ENCODE results near the gene HCFC1.

Gene HCFC1

DNA sequence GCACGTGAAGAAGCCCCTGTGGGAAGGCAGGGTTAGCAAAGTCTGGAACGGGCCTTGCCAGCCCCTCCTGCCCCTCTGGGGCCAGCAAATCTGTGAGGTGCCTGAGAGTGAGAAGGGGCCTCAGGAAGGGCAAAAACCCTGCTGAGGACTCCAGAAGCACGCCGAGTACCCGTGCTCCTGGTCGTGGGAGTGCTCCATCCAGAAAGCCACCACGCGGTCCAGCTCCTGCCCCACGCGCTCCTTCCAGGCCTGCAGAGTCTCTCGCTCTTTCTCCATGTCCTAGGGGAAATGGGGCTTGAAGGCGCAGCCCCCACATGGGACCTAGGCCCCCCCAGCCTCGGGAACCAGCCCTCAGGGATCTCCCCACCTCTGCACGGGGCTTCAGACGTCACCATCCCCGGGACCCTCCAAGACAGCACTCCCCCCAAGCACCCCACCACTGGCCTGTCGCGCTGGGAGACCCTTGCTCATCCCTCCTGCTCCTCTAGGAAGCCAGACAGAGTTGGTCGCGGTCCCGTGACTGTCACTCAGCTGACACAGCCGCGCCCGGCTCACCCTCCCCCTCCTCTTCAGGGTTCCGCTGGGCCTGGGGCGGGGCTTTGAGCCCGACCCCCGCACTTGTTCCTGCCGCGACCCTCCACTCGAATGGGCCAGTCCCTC, 27.3 kb downstream of the HCFC1 start, which contains the start of gene RENBP:
RENBP (minus strand) TSS at position 504 of the 660 bp plus-strand sequence; CDS start at position 471, 33 bp downstream.
- no peak for DNase-seq (ENCODE audit: low read depth)
- H3K4me3 ChIP-seq (ENCODE audit: low read length), result no peak within 1 kb of the TSS

DNA sequence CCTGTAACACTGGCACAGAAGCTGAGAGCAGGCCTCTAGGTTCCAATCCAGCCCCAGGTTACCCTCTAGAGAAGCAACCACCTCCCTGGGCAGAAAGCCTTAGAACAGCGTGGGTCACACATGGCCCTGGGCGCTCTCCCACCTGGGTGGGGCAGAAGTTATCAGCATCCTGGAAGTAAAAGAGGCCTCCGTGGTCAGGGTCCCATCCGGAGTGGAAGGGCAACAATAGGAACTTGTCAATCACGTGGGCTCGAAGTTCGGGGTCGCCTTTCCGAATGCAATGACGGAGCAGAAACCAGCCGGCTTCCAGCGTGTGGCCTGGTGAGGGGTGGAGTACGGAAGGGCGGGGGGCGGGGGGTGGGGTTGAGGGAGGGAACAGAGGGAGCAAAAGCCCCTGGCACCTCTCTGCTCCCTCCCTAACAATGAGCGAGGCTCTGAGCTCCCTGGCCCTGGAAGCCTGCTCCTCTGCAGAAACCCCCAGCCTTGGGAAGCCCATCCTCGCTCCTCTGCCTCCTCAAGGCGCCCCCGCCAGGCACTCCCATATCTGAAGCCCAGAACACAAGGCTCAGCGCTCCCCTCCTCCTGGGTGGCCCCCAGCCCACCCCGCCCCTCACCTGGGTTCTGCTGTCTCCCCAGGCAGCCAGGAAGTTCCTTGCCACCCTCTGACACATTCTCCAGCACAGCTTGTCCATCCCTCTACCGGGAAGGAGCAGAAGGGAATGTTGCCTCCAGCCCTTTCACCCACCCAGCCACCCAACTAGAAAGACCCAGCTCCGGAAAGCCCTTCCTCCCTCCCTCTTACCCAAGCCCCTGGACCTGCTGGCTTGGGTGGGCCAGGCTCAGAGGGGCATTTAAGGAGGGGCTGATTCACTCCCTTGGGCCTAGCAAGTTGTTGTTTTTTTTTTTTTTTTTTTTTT, 30.0 kb downstream of the HCFC1 start:
- no peak for DNase-seq (ENCODE audit: low read depth)
- TF ChIP-seq, protein P1, sequence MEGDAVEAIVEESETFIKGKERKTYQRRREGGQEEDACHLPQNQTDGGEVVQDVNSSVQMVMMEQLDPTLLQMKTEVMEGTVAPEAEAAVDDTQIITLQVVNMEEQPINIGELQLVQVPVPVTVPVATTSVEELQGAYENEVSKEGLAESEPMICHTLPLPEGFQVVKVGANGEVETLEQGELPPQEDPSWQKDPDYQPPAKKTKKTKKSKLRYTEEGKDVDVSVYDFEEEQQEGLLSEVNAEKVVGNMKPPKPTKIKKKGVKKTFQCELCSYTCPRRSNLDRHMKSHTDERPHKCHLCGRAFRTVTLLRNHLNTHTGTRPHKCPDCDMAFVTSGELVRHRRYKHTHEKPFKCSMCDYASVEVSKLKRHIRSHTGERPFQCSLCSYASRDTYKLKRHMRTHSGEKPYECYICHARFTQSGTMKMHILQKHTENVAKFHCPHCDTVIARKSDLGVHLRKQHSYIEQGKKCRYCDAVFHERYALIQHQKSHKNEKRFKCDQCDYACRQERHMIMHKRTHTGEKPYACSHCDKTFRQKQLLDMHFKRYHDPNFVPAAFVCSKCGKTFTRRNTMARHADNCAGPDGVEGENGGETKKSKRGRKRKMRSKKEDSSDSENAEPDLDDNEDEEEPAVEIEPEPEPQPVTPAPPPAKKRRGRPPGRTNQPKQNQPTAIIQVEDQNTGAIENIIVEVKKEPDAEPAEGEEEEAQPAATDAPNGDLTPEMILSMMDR (conservative IDR thresholded peaks at IDR 0.05; ENCODE audit: low read length), result no peak
- no peak overlapping the region for H3K4me3 ChIP-seq (ENCODE audit: low read length)

More for the DNA sequence above, 27.3 kb downstream of the HCFC1 start, which contains the start of gene RENBP:
- TF ChIP-seq, protein P1 (conservative IDR thresholded peaks at IDR 0.05; ENCODE audit: low read length), result no peak

DNA sequence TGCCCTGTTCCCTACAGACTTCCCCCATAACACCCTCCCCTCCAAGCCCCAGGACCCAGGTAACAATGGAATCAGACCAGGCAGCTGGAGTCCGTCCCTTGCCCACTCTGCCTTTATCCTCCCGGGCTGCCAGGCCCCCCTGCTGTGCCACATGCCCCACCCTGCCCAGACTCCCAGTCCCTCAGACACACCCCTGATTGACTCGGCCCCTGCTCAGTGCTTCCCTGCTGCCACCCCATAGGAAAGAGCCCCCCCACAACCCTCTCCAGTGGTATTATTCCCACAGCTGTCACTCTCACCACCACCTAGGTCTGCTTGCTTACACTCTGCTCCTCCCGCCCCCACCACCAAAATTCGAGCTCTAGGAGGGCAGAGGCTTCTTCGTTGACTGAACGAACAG, 32.0 kb downstream of the HCFC1 start:
- H3K4me3 ChIP-seq (ENCODE audit: low read length), result no peak overlapping the region
- DNase-seq (ENCODE audit: low read depth), result no peak
- TF ChIP-seq, protein P1 (conservative IDR thresholded peaks at IDR 0.05; ENCODE audit: low read length), result no peak

DNA sequence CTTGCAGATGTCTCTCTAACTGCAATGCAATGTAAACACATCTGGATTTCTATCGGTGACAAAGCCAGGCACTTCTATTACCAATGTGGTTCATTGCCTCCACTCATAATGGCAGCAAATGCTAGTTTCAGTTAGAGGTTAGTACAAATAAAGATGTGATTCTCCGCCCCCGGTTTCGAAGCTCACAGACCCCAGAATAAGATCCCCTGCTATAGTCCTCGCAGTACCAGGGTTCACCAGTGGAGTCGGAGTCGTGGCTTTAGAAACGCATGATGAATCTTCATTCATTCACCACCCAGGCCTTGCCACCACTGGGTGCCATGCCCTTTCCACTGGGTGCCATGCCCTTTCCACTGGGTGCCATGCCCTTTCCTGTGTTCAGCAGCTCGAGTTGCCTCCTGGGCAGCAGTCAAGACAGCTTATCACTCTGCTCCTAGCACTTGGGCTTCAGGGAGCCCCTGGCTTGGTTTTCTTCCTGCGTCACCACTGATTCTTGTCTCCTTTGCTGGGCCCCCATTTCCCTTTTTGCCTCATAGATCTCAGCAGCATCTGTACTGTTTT, 33.3 kb downstream of the HCFC1 start:
- DNase-seq (ENCODE audit: low read depth), result no peak
- H3K4me3 ChIP-seq (ENCODE audit: low read length), result no peak overlapping the region
- TF ChIP-seq, protein P1 (conservative IDR thresholded peaks at IDR 0.05; ENCODE audit: low read length), result no peak

DNA sequence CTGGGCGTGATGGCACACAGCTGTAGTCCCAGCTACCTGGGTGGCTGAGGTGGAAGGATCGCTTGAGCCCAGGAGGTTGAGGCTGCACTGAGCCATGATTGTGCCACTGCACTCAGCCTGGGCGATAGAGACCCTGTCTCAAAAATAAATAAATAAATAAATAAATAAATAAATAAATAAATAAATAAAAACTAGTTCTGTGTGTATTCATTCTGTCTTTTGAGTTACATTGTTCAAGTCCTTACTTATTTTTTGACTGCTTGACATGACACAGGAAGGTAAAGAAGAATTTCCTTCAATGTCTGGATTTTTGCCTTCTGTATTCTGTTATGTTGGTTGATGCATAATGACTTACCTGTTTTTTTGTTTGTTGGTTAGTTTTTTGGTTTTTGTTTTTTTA, 34.6 kb downstream of the HCFC1 start:
- TF ChIP-seq, protein P1 (conservative IDR thresholded peaks at IDR 0.05; ENCODE audit: low read length), result no peak
- DNase-seq (ENCODE audit: low read depth), result no peak
- no peak overlapping the region for H3K4me3 ChIP-seq (ENCODE audit: low read length)

DNA sequence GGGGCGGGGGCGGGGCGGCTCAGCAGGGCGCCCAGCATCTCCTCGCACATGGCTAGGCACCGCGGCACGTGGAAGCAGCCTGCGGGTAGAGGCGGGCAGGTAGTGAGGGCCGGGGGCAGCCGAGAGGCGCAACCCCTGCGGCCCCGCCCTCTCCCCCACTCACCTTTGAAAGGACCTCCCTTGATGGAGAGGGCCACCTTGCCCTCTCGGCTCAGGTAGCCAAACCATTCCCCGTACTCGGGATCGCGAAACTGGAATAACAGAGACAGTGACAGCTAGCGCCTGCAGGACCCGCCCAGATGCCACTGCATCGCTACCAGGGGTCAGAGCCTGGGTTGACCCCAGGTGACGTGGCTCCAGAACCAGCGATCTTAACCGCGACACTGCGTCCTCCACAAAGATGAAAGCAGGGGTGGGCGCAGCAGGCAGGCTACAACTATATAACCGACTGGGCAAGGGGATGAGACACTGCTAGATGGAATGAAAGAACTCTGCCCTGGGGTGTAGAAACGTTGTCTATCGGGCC, 36.2 kb downstream of the HCFC1 start:
- TF ChIP-seq, protein P1 (conservative IDR thresholded peaks at IDR 0.05; ENCODE audit: low read length), result no peak
- no peak for DNase-seq (ENCODE audit: low read depth)
- H3K4me3 ChIP-seq (ENCODE audit: low read length), result peak overlapping the region; percentile 48
